GM21717 (cell line): ENCODE data around the gene KRT17.
"Not testable (repeated sequence)": the region's sequence is repeated elsewhere in the genome, so short reads cannot be mapped to it uniquely, and the experiment has no call there.

ENCODE experiments used
- ATAC-seq: cut with Tn5 transposase; IDR thresholded peaks from one replicate; pipeline ENCODE4 v1.9.1; 2021; ENCODE audit warnings: mild to moderate bottlenecking, moderate library complexity; ENCODE audit not compliant: unreplicated experiment

Gene KRT17

GRCh38 chr17:41579484-41580243, 44.7 kb downstream of the KRT17 start:
- no peak for ATAC-seq

GRCh38 chr17:41578971-41579370, 45.4 kb downstream of the KRT17 start:
- no peak for ATAC-seq

DNA sequence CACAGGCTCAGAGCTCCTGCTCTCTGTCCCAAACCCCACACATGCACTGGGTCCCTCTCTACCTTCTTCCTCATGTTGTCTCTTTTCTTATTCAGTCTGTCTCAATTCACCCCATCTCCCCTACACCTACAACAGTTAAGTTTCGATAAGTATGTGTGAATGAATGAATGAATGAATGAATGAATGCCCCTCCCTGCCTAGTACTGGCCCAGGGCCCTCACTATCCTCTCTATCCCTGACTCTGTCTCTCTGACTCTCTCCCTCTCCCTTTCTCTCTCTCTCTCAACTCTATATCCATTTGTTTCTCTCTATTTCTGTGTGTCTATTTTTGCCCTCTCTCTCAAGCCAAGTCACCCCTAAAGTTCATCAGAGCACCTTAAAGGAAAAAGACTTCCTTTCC, 45.8 kb downstream of the KRT17 start:
- no peak for ATAC-seq

GRCh38 chr17:41576740-41577139, 47.6 kb downstream of the KRT17 start:
- not testable (repeated sequence) for ATAC-seq

DNA sequence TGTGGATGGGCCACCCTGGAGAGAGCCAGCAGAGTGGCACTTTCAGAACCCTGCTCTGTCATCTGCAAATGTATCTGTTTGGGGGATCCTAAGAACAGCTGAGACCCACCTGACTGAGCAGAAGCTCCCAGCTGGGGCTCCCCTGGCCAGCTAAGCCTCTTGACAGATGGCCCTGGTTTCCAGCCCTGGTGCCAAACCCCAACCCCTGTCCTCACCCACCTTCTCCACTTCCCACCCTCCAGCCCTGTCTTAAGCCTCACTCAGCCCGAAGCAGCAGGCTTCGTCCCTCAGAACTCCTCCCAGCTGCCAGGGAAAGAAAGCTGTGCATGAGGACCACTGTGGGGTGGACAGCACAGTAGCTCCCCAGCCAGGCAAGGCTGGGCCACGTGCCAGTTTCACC, 49.0 kb downstream of the KRT17 start:
- no peak for ATAC-seq

DNA sequence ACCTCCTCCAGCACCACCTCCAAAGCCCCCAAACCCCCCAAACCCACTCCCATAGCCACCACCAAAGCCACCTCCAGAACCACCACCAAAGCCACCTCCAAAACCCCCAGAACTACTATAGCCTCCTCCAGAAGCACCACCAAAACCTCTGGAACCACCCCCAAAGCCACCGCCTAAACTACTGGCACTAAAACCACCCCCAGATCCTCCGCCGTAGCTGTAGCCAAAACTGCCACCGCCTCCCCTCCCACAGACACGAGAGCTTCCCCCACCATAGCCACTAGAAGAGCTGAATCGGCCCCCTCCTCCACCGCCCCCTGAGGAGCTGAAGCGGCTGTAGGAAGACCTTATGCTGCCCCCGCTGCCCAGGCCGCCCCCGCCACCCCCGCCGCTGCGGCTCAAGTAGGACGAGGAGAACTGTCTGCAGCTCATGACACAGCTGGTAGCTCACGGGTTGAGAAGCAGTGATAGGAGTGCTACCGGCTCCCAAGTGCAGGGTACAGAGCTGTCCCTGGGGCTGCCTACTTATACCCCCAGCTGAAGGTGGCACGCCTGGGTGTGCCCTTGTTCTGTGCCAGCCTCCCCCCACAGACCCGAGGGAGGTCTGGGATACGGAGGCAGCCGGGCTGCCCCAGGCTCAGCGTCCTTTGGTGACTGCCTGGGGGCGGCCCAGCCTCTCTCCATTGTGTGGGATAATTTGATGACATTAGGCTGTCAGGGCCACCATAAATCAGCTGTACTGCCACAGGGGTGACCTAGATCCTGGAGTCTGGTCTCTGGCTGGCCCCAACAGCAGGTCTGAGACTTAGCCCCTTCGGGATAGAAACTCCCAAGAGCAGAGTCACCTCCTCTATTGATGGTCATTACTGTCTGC, 52.6 kb downstream of the KRT17 start, which contains the start of gene KRT9:
Gene KRT9, minus strand, starts transcription at position 499 of the 874 bp plus-strand sequence. Its CDS starts 67 bp downstream, at position 432.
- ATAC-seq = no peak
